ENCODE measurements around the gene TMEM62. TPM values are rescaled to one million over a fixed set of nuclear protein-coding genes. Genes with fewer than 3 reads are reported as not detected.

Gene TMEM62
- total and polyA plus RNA-seq, 9 of the 15 experiments (the other 6 are each of a cell fraction or from before 2014, with no cell fraction given) = 4.4 to 16.6 (median 11.1) TPM

GRCh38 chr15:43185157-43186002 lies 52.0 kb downstream of the TMEM62 start, which contains the start of gene CCNDBP1 (continued):
- TF ChIP-seq CTCF (IDR thresholded peaks at IDR 0.05 in 2 of 3, conservative IDR thresholded peaks at IDR 0.05 in 1 of 3; ENCODE audit: insufficient read depth in 2 of 3, low read depth in 1 of 3, low read length in 3 of 3) (peak; percentile 42 to 69 (median 45)), BHLHE40 (IDR thresholded peaks at IDR 0.05; ENCODE audit: low read length) (peak; percentile 39; the same call in 1 of the 2 replicates), FOXO4 (CRISPR knock-in tag; IDR thresholded peaks at IDR 0.05) (no peak), ZNF384 (IDR thresholded peaks at IDR 0.05; ENCODE audit: low read depth, low read length) (no peak), MAX (CRISPR knock-in tag; IDR thresholded peaks at IDR 0.05) (peak; percentile 96), MYC (IDR thresholded peaks at IDR 0.05; ENCODE audit: low read depth, low read length) (peak; percentile 97), MYC (CRISPR knock-in tag; IDR thresholded peaks at IDR 0.05; ENCODE audit: borderline replicate concordance, low read depth) (no peak), CBX8 (IDR thresholded peaks at IDR 0.05; ENCODE audit: borderline replicate concordance, extremely low read depth, low read depth, low read length, poor library complexity, severe bottlenecking) (no peak), ZNF778 (CRISPR knock-in tag; IDR thresholded peaks at IDR 0.05) (no peak), ZNF668 (CRISPR knock-in tag; IDR thresholded peaks at IDR 0.05) (no peak), GMEB1 (CRISPR knock-in tag; IDR thresholded peaks at IDR 0.05) (peak; percentile 67), ZNF407 (IDR thresholded peaks at IDR 0.05; ENCODE audit: low read depth) (no peak)

Data from K562 (cell line).